Mucosa of descending colon (tissue), 3 donors: ENCODE measurements around the gene GPR63. TPM values are rescaled to one million over a fixed set of nuclear protein-coding genes. Genes with fewer than 3 reads are reported as not detected.
A peak's percentile ranks its signal among the peaks of the same experiment; 100 is the strongest.

ENCODE experiments used
- ATAC-seq: fragments of 200-7000 bp; cut with Tn5 transposase; one replicate; pipeline ENCODE4 v1.9.1; 2020; ENCODE audit warnings: mild to moderate bottlenecking, moderate library complexity
- DNase-seq, 3 donors: peaks; one replicate each; pipeline ENCODE4 v3.0.0-alpha.2; 2020
- H3K36me3 ChIP-seq: fragments of 200-600 bp; one replicate; pipeline ENCODE4 v1.8.0; 2021; ENCODE audit warnings: low read depth, mild to moderate bottlenecking
- H3K4me1 ChIP-seq: fragments of 200-600 bp; one replicate; pipeline ENCODE4 v1.8.0; 2021; ENCODE audit warnings: low read depth, mild to moderate bottlenecking
- H3K4me3 ChIP-seq: fragments of 200-600 bp; one replicate; pipeline ENCODE4 v1.8.0; 2021; ENCODE audit warnings: mild to moderate bottlenecking
- H3K9me3 ChIP-seq: fragments of 200-600 bp; one replicate; pipeline ENCODE4 v1.8.0; 2021; ENCODE audit warnings: mild to moderate bottlenecking
- CTCF ChIP-seq: fragments of 200-600 bp; IDR thresholded peaks from one replicate; pipeline ENCODE4 v1.8.0; 2022; ENCODE audit warnings: antibody characterized with exemption, mild to moderate bottlenecking
- intact Hi-C, 2 donors: fragments of 100-400 bp; cut with DNase I in 1 of 2; cut with micrococcal nuclease in 1 of 2; formaldehyde crosslinking; loops; one replicate each; pipeline versions ENCODE4 v1.11.0 to v1.11.1; 2022; cut with DNase I, micrococcal nuclease
- total RNA-seq, 3 donors: library from RNA; stranded (reverse); fragmentation: NEBNext Ultra II Directional in 2 of 3; extraction: Animal tissue kit (Norgen Biotek cat#: 25700) in 2 of 3; gene quantifications; one replicate each; pipeline versions ENCODE4 v1.2.1 to v1.2.4, GENCODE V29; 2021 to 2023
- donor health status: DM: no; HTN: no; CAD: no; lungs with moderate emphysema.
- donor health status: DM: no; HTN: no; CAD: no.
- donor health status: DM: no; HTN: yes; CAD: no.

The GPR63 gene
- total RNA-seq, 3 donors from 2014 or later: 1.3 to 1.5 (median 1.3) TPM

GRCh38 chr6:96775727-96776400 is 61.4 kb downstream of the GPR63 start:
- H3K4me1 ChIP-seq: peaks cover 7% of the 10 kb centered on the region
- no peaks in the 10 kb centered on the region for H3K9me3 ChIP-seq
- no peaks in the 10 kb centered on the region for H3K36me3 ChIP-seq
- no peak for ATAC-seq
- no peak for DNase-seq
- intact Hi-C loops: no loop called here
- H3K4me3 ChIP-seq: no peak overlapping the region
- TF ChIP-seq CTCF: no peak

GRCh38 chr6:96766769-96767168 is 70.5 kb downstream of the GPR63 start:
- H3K36me3 ChIP-seq: no peaks in the 10 kb centered on the region
- no peaks in the 10 kb centered on the region for H3K9me3 ChIP-seq
- H3K4me3 ChIP-seq: no peak overlapping the region
- H3K4me1 ChIP-seq: no peaks in the 10 kb centered on the region
- ATAC-seq (no peak), DNase-seq (no peak)
- intact Hi-C loops: no loop called here
- TF ChIP-seq CTCF: no peak

GRCh38 chr6:96762599-96762998 is 74.7 kb downstream of the GPR63 start:
- no peaks in the 10 kb centered on the region for H3K4me1 ChIP-seq
- no peak for DNase-seq
- no peak overlapping the region for H3K4me3 ChIP-seq
- H3K9me3 ChIP-seq: no peaks in the 10 kb centered on the region
- H3K36me3 ChIP-seq: no peaks in the 10 kb centered on the region
- no peak for TF ChIP-seq CTCF
- no peak for ATAC-seq
- intact Hi-C loops: no loop called here

- no peaks in the 10 kb centered on the region for H3K9me3 ChIP-seq
- H3K4me1 ChIP-seq: no peaks in the 10 kb centered on the region
- ATAC-seq: no peak
- no peaks in the 10 kb centered on the region for H3K36me3 ChIP-seq
- peak in 1 of 3 donors; percentile 10 for DNase-seq
- intact Hi-C loops: no loop called here
- no peak overlapping the region for H3K4me3 ChIP-seq
- no peak for TF ChIP-seq CTCF
These were observed 75.5 kb downstream of the GPR63 start for GRCh38 chr6:96761794-96762193.

- H3K4me1 ChIP-seq: no peaks in the 10 kb centered on the region
- no peak for DNase-seq
- intact Hi-C loops: no loop called here
- no peak for ATAC-seq
- H3K9me3 ChIP-seq: no peaks in the 10 kb centered on the region
- no peak for TF ChIP-seq CTCF
- no peaks in the 10 kb centered on the region for H3K36me3 ChIP-seq
- no peak overlapping the region for H3K4me3 ChIP-seq
These were observed 77.1 kb downstream of the GPR63 start for GRCh38 chr6:96760153-96760687.

- no peak for TF ChIP-seq CTCF
- Histone ChIP-seq H3K4me1 (no peaks in the 10 kb centered on the region), H3K36me3 (no peaks in the 10 kb centered on the region), H3K4me3 (no peak overlapping the region), H3K9me3 (no peaks in the 10 kb centered on the region)
- DNase-seq (no peak), ATAC-seq (no peak)
- intact Hi-C loops: no loop called here
These were observed 82.2 kb downstream of the GPR63 start for GRCh38 chr6:96755096-96755495.
